Breast epithelium (tissue), 4 donors: Measurements from ENCODE around the gene APEH. TPM values are rescaled to one million over a fixed set of nuclear protein-coding genes. Genes with fewer than 3 reads are reported as not detected.

Experiments used
- DNase-seq, 2 donors: peaks; one replicate each; pipeline ENCODE4 v3.0.0-alpha.2; 2019; ENCODE audit warnings: low spot score in 2 of 2
- H3K27ac ChIP-seq, 2 donors: fragments of 200-600 bp; sonication (generic) in 1 of 2; one replicate each; pipeline ENCODE4 v1.5.1; 2016 to 2019; ENCODE audit warnings: mild to moderate bottlenecking in 1 of 2
- H3K27me3 ChIP-seq, 2 donors: fragments of 200-600 bp; sonication (generic) in 1 of 2; one replicate each; pipeline versions ENCODE4 v1.5.1 to v1.6.0; 2017 to 2019; ENCODE audit warnings: control low read depth in 1 of 2, mild to moderate bottlenecking in 1 of 2
- H3K36me3 ChIP-seq: fragments of 200-600 bp; one replicate; pipeline ENCODE4 v1.5.1; 2019
- H3K4me1 ChIP-seq, 2 donors: fragments of 200-600 bp; sonication (generic); one replicate each; pipeline ENCODE4 v1.5.1; 2016 to 2019; ENCODE audit warnings: control low read depth in 1 of 2
- H3K4me3 ChIP-seq, 3 donors: fragments of 200-600 bp; sonication (generic); 1 replicate in 2 of 3; 2 replicates in 1 of 3; pipeline ENCODE4 v1.5.1; 2016 to 2019; ENCODE audit warnings: mild to moderate bottlenecking in 3 of 3, moderate library complexity in 2 of 3
- H3K9me3 ChIP-seq, 2 donors: fragments of 200-600 bp; sonication (generic) in 1 of 2; one replicate each; pipeline ENCODE4 v1.5.1; 2016 to 2019; ENCODE audit warnings: control low read depth in 1 of 2
- CTCF ChIP-seq, 3 donors: fragments of 450-650 bp; IDR thresholded peaks; one replicate each; pipeline ENCODE4 v1.5.1; 2016 to 2017; ENCODE audit warnings: antibody characterized with exemption in 3 of 3, mild to moderate bottlenecking in 3 of 3, moderate library complexity in 3 of 3
- POLR2A ChIP-seq: fragments of 450-650 bp; IDR thresholded peaks from one replicate; pipeline ENCODE4 v1.6.1; 2016; ENCODE audit warnings: antibody characterized with exemption, mild to moderate bottlenecking, moderate library complexity
- POLR2AphosphoS5 ChIP-seq, 3 donors: sonication (generic); formaldehyde crosslinking; IDR thresholded peaks; one replicate each; pipeline ENCODE4 v1.6.1; 2017; ENCODE audit warnings: antibody characterized with exemption in 3 of 3
- intact Hi-C: fragments of 100-400 bp; cut with DNase I; formaldehyde crosslinking; loops from one replicate; pipeline ENCODE4 v1.15.1; 2023; ENCODE audit warnings: low total_unique reads
- total RNA-seq, 3 donors: library from RNA; depleted of rRNA; stranded (reverse); fragments of >200 nt; gene quantifications; one replicate each; pipeline ENCODE4 v1.1.0, GENCODE V29; 2016

The APEH gene
- total RNA-seq, 3 donors from 2014 or later = 69.5 to 80.0 (median 70.1) TPM

- Histone ChIP-seq H3K9me3 (no peaks in the 10 kb centered on the region), H3K27ac (no peak overlapping the region), H3K4me3 (no peak overlapping the region), H3K36me3 (no peaks in the 10 kb centered on the region), H3K4me1 (no peaks in the 10 kb centered on the region), H3K27me3 (no peaks in the 10 kb centered on the region)
- TF ChIP-seq POLR2AphosphoS5 (IDR thresholded peaks at IDR 0.05) = no peak
- intact Hi-C loops = no loop called here
- no peak for DNase-seq
Measured at GRCh38 chr3:49657208-49657915, 16.8 kb upstream of the APEH start.

GRCh38 chr3:49658711-49659110, 15.4 kb upstream of the APEH start:
- Histone ChIP-seq H3K4me1 (no peaks in the 10 kb centered on the region), H3K27ac (no peak overlapping the region), H3K9me3 (no peaks in the 10 kb centered on the region), H3K27me3 (no peaks in the 10 kb centered on the region), H3K4me3 (no peak overlapping the region), H3K36me3 (no peaks in the 10 kb centered on the region)
- TF ChIP-seq POLR2AphosphoS5 (IDR thresholded peaks at IDR 0.05) = no peak
- no peak for TF ChIP-seq CTCF (IDR thresholded peaks at IDR 0.05)
- TF ChIP-seq POLR2A = no peak
- no peak for DNase-seq
- intact Hi-C loops = no loop called here

- Histone ChIP-seq H3K4me3 (no peak overlapping the region), H3K36me3 (no peaks in the 10 kb centered on the region), H3K4me1 (no peaks in the 10 kb centered on the region), H3K27ac (no peak overlapping the region), H3K27me3 (no peaks in the 10 kb centered on the region), H3K9me3 (no peaks in the 10 kb centered on the region)
- intact Hi-C loops = no loop called here
- no peak for TF ChIP-seq POLR2A
- TF ChIP-seq POLR2AphosphoS5 (IDR thresholded peaks at IDR 0.05) = no peak
- no peak for TF ChIP-seq CTCF (IDR thresholded peaks at IDR 0.05)
- no peak for DNase-seq
Measured at GRCh38 chr3:49659756-49660155, 14.4 kb upstream of the APEH start.

GRCh38 chr3:49661281-49661680, 12.9 kb upstream of the APEH start:
- no peaks in the 10 kb centered on the region for H3K27me3 ChIP-seq
- H3K36me3 ChIP-seq = no peaks in the 10 kb centered on the region
- H3K9me3 ChIP-seq = no peaks in the 10 kb centered on the region
- peaks cover 0 to 3% of the 10 kb centered on the region in 2 donors for H3K4me1 ChIP-seq
- DNase-seq = no peak
- no peak overlapping the region for H3K4me3 ChIP-seq
- TF ChIP-seq CTCF (IDR thresholded peaks at IDR 0.05) = no peak
- TF ChIP-seq POLR2A = no peak
- TF ChIP-seq POLR2AphosphoS5 (IDR thresholded peaks at IDR 0.05) = no peak
- intact Hi-C loops = no loop called here
- H3K27ac ChIP-seq = no peak overlapping the region

GRCh38 chr3:49662021-49662420, 12.1 kb upstream of the APEH start:
- DNase-seq = no peak
- H3K4me1 ChIP-seq = peaks cover 0 to 5% of the 10 kb centered on the region in 2 donors
- intact Hi-C loops = no loop called here
- H3K27ac ChIP-seq = no peak overlapping the region
- H3K27me3 ChIP-seq = no peaks in the 10 kb centered on the region
- H3K4me3 ChIP-seq = no peak overlapping the region
- TF ChIP-seq CTCF (IDR thresholded peaks at IDR 0.05) = no peak
- no peaks in the 10 kb centered on the region for H3K9me3 ChIP-seq
- no peaks in the 10 kb centered on the region for H3K36me3 ChIP-seq
